ENCODE data around the gene FOXO1. TPM values are rescaled to one million over a fixed set of nuclear protein-coding genes. Genes with fewer than 3 reads are reported as not detected.

Gene FOXO1
- total and polyA plus RNA-seq, 10 donors: 7.1 to 58.9 (median 47.2) TPM

- no peak overlapping the region for H3K27ac ChIP-seq
- no peaks in the 10 kb centered on the region for H3K36me3 ChIP-seq
- no peak overlapping the region for H3K4me3 ChIP-seq
- TF ChIP-seq POLR2A (IDR thresholded peaks at IDR 0.05): no peak
- TF ChIP-seq CTCF (IDR thresholded peaks at IDR 0.05 in 8 of 11, conservative IDR thresholded peaks at IDR 0.05 in 3 of 11): no peak
- TF ChIP-seq POLR2AphosphoS5 (IDR thresholded peaks at IDR 0.05): no peak
- WGBS, 5 donors: 92 to 99% (median 97%) methylated on average over 2 of the region's 2 CpGs
- no peaks in the 10 kb centered on the region for H3K9me3 ChIP-seq
- peaks cover 0 to 27% (median 7%) of the 10 kb centered on the region in 6 donors for H3K4me1 ChIP-seq
- no peaks in the 10 kb centered on the region for H3K27me3 ChIP-seq (replicated peaks in 1 of 7)
- intact Hi-C loops (cut with DNase I; ENCODE audit: low total_unique reads): no loop called here
- DNase-seq: no peak
These were observed 156.6 kb downstream of the FOXO1 start for GRCh38 chr13:40509876-40510275.

- 76 to 80% (median 79%) methylated on average over 3 of the region's 3 CpGs for WGBS, 5 donors
- Histone ChIP-seq H3K27me3 (replicated peaks in 1 of 7) (no peaks in the 10 kb centered on the region), H3K36me3 (no peaks in the 10 kb centered on the region), H3K9me3 (no peaks in the 10 kb centered on the region), H3K4me1 (peaks cover 0 to 33% (median 9%) of the 10 kb centered on the region in 6 donors), H3K27ac (peak overlapping the region in 3 of 8 donors; percentile 22 to 27 (median 24)), H3K4me3 (no peak overlapping the region)
- TF ChIP-seq POLR2A (IDR thresholded peaks at IDR 0.05) (no peak), POLR2AphosphoS5 (IDR thresholded peaks at IDR 0.05) (no peak), CTCF (IDR thresholded peaks at IDR 0.05 in 8 of 11, conservative IDR thresholded peaks at IDR 0.05 in 3 of 11) (no peak)
- DNase-seq: no peak
- intact Hi-C loops (cut with DNase I; ENCODE audit: low total_unique reads): no loop called here
These were observed 157.6 kb downstream of the FOXO1 start for GRCh38 chr13:40508767-40509342.

- TF ChIP-seq POLR2AphosphoS5 (IDR thresholded peaks at IDR 0.05) (peak in 1 of 3 donors; percentile 21), POLR2A (IDR thresholded peaks at IDR 0.05) (no peak)
- no peak for DNase-seq
- no peaks in the 10 kb centered on the region for H3K27me3 ChIP-seq (replicated peaks in 1 of 7)
- peak overlapping the region in 5 of 8 donors; percentile 22 to 43 (median 27) for H3K27ac ChIP-seq
- H3K36me3 ChIP-seq: no peaks in the 10 kb centered on the region
- no peak overlapping the region for H3K4me3 ChIP-seq
- intact Hi-C loops (cut with DNase I; ENCODE audit: low total_unique reads): no loop called here
- H3K9me3 ChIP-seq: no peaks in the 10 kb centered on the region
- peaks cover 0 to 33% (median 9%) of the 10 kb centered on the region in 6 donors for H3K4me1 ChIP-seq
- 71 to 83% (median 75%) methylated on average over 3 of the region's 3 CpGs for WGBS, 5 donors
These were observed 158.3 kb downstream of the FOXO1 start for GRCh38 chr13:40508127-40508526.

- no peaks in the 10 kb centered on the region for H3K27me3 ChIP-seq (replicated peaks in 1 of 7)
- H3K9me3 ChIP-seq: no peaks in the 10 kb centered on the region
- H3K4me1 ChIP-seq: peaks cover 0 to 33% (median 9%) of the 10 kb centered on the region in 6 donors
- no peak overlapping the region for H3K4me3 ChIP-seq
- no peak overlapping the region for H3K27ac ChIP-seq
- no peak for DNase-seq
- no peaks in the 10 kb centered on the region for H3K36me3 ChIP-seq
- intact Hi-C loops (cut with DNase I; ENCODE audit: low total_unique reads): no loop called here
- 80 to 91% (median 88%) methylated on average over 11 of the region's 11 CpGs for WGBS, 5 donors
- TF ChIP-seq POLR2A (IDR thresholded peaks at IDR 0.05): no peak
- TF ChIP-seq CTCF (IDR thresholded peaks at IDR 0.05 in 8 of 11, conservative IDR thresholded peaks at IDR 0.05 in 3 of 11): no peak
- TF ChIP-seq POLR2AphosphoS5 (IDR thresholded peaks at IDR 0.05): no peak
These were observed 159.6 kb downstream of the FOXO1 start for GRCh38 chr13:40506592-40507446.

Other genes starting within 250 kb of the FOXO1 start
- gene MRPS31, start 104.5 kb upstream of the FOXO1 start, total RNA-seq: 10 to 100 TPM; 16.8 to 32.2 (median 25.1) TPM
- 10 to 100 TPM; 31.0 to 33.2 (median 32.5) TPM for gene MRPS31, start 104.5 kb upstream of the FOXO1 start, polyA plus RNA-seq
- 1 to 10 TPM; 2.9 to 6.2 (median 4.4) TPM for gene SLC25A15, start 123.0 kb upstream of the FOXO1 start, total RNA-seq
- 1 to 10 TPM in 2 of 3 donors, under 1 TPM in 1; 0.96 to 1.6 (median 1.2) TPM for gene SLC25A15, start 123.0 kb upstream of the FOXO1 start, polyA plus RNA-seq